OCI-LY7 (cell line): ENCODE results near the gene ELP1. TPM values are rescaled to one million over a fixed set of nuclear protein-coding genes. Genes with fewer than 3 reads are reported as not detected.
"Not testable (repeated sequence)": the region's sequence is repeated elsewhere in the genome, so short reads cannot be mapped to it uniquely, and the experiment has no call there.

Experiments used
- BruUV-seq: library from RNA; stranded (reverse); fragments of 400-500 nt; replicated peaks from 2 replicates; lab custom pipeline; 2021; lab: Mats Ljungman, UMichigan
- CTCF ChIA-PET: fragments of 300-600 bp; sonication (Branson Sonifier 250); formaldehyde crosslinking; loops from one replicate; lab custom pipeline; 2022; ENCODE audit warnings: antibody characterized with exemption; ENCODE audit not compliant: unreplicated experiment; lab: Charles Lee
- POLR2A ChIA-PET: fragments of 300-600 bp; sonication (Branson Sonifier 250); formaldehyde crosslinking; loops from one replicate; lab custom pipeline; 2022; ENCODE audit warnings: antibody characterized with exemption; lab: Charles Lee
- DNase-seq: peaks from one replicate; pipeline ENCODE4 v3.0.0-alpha.2; 2015; ENCODE audit warnings: low spot score
- H2AFZ ChIP-seq: fragments of 200-600 bp; sonication (generic), shearing (Covaris generic); 2 replicates; pipeline ENCODE4 v1.6.1; 2014; ENCODE audit warnings: mild to moderate bottlenecking, antibody characterized with exemption, low read length, moderate library complexity
- H3K27ac ChIP-seq: fragments of 200-600 bp; sonication (generic); 2 replicates; pipeline ENCODE4 v1.5.1; 2014; ENCODE audit warnings: mixed run types, low read depth, mild to moderate bottlenecking, moderate library complexity, low read length, inconsistent platforms; ENCODE audit not compliant: poor library complexity, severe bottlenecking
- H3K36me3 ChIP-seq: fragments of 200-600 bp; sonication (generic); 2 replicates; pipeline ENCODE4 v1.6.1; 2014; ENCODE audit warnings: mild to moderate bottlenecking, antibody characterized with exemption, low read length, moderate library complexity, mixed read lengths; ENCODE audit not compliant: insufficient read depth
- H3K4me1 ChIP-seq: fragments of 200-600 bp; sonication (generic); 2 replicates; pipeline ENCODE4 v1.5.1; 2014; ENCODE audit warnings: mild to moderate bottlenecking, low read length; ENCODE audit not compliant: insufficient read depth, poor library complexity, severe bottlenecking
- H3K4me2 ChIP-seq: fragments of 200-600 bp; sonication (generic); 2 replicates; pipeline ENCODE4 v1.6.1; 2014; ENCODE audit warnings: mild to moderate bottlenecking, low read length
- H3K4me3 ChIP-seq: fragments of 200-600 bp; sonication (generic); 2 replicates; pipeline ENCODE4 v1.5.1; 2014; ENCODE audit warnings: mild to moderate bottlenecking, low read depth, low read length; ENCODE audit not compliant: poor library complexity, severe bottlenecking
- H3K79me2 ChIP-seq: fragments of 200-600 bp; sonication (generic); 2 replicates; pipeline ENCODE4 v1.6.1; 2016; ENCODE audit warnings: low read depth, mild to moderate bottlenecking, low read length, moderate library complexity, mixed read lengths; ENCODE audit not compliant: insufficient read depth
- H3K9me2 ChIP-seq: fragments of 200-600 bp; sonication (generic); 2 replicates; pipeline ENCODE4 v1.6.1; 2016; ENCODE audit warnings: mild to moderate bottlenecking, low read length, mixed read lengths; ENCODE audit not compliant: insufficient read depth
- H3K9me3 ChIP-seq: fragments of 200-600 bp; sonication (generic); 2 replicates; pipeline ENCODE4 v1.6.1; 2014; ENCODE audit warnings: mild to moderate bottlenecking, mixed run types, low read length, mixed read lengths
- H4K20me1 ChIP-seq: fragments of 200-600 bp; sonication (generic); 2 replicates; pipeline ENCODE4 v1.6.1; 2014; ENCODE audit warnings: mild to moderate bottlenecking, antibody characterized with exemption, low read length, moderate library complexity, mixed read lengths; ENCODE audit not compliant: insufficient read depth
- CTCF ChIP-seq: fragments of 200-600 bp; sonication (generic); conservative IDR thresholded peaks from 2 replicates; pipeline ENCODE4 v1.5.1; 2014; ENCODE audit warnings: mild to moderate bottlenecking, antibody characterized with exemption, low read length, moderate library complexity, mixed read lengths
- EZH2phosphoT487 ChIP-seq: fragments of 200-600 bp; sonication (generic); IDR thresholded peaks from 2 replicates; pipeline ENCODE4 v1.6.1; 2018; ENCODE audit warnings: low read depth, borderline replicate concordance, mild to moderate bottlenecking, mixed run types, antibody characterized with exemption, low read length, moderate library complexity, mixed read lengths
- intact Hi-C: fragments of 100-400 bp; cut with micrococcal nuclease; formaldehyde crosslinking; loops from one replicate; pipeline ENCODE4 v1.10.0; 2022; ENCODE audit not compliant: unreplicated experiment
- total RNA-seq, 2 experiments: library from RNA; depleted of rRNA in 1 of 2; stranded (reverse); fragments of >200 nt in 1 of 2; shearing (Covaris generic) in 1 of 2; gene quantifications; 2 replicates each; pipeline ENCODE4 v1.2.3, GENCODE V29; 2014 to 2022

The ELP1 gene
- total RNA-seq, 2 experiments from 2014 or later: 33.3 to 42.0 TPM

- Histone ChIP-seq H3K79me2 (no peaks in the 10 kb centered on the region), H3K36me3 (peaks cover 40% of the 10 kb centered on the region), H3K4me1 (no peaks in the 10 kb centered on the region), H3K4me2 (no peak overlapping the region), H4K20me1 (no peaks in the 10 kb centered on the region), H2AFZ (no peak overlapping the region), H3K9me3 (no peaks in the 10 kb centered on the region), H3K4me3 (no peak overlapping the region), H3K27ac (no peak overlapping the region), H3K9me2 (no peaks in the 10 kb centered on the region)
- CTCF ChIA-PET: interaction anchor here (0.6 kb wide), 1 partner anchor 90 kb away, joined by 3 read pairs; no protein-coding TSS in a partner anchor
- intact Hi-C loops: no loop called here
- TF ChIP-seq CTCF (no peak), EZH2phosphoT487 (no peak)
- DNase-seq: no peak
- POLR2A ChIA-PET: no interaction called here
- no TSS peak for BruUV-seq
Observed at GRCh38 chr9:108972186-108972585, 38.3 kb upstream of the ELP1 start.

DNA sequence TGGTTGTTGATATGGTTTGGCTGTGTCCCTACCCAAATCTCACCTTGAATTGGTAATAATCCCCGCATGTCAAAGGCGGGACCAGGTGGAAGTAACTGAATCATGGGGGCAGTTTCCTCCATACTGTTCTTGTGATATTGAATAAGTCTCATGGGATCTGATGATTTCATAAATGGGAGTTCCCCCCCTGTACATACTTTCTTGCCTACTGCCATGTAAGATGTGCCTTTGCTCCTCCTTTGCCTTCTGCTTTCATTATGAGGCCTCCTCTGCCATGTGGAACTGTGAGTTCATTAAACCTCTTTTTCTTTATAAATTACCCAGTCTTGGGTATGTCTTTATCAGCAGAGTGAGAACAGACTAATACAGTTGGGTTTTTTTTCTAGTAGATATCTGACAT is 37.5 kb upstream of the ELP1 start:
- H3K9me3 ChIP-seq, H3K79me2 ChIP-seq, BruUV-seq, DNase-seq, CTCF ChIA-PET, H3K9me2 ChIP-seq, H3K27ac ChIP-seq, H3K4me3 ChIP-seq, H4K20me1 ChIP-seq, H3K4me1 ChIP-seq, H2AFZ ChIP-seq, H3K4me2 ChIP-seq, intact Hi-C loops: not testable (repeated sequence)
- H3K36me3 ChIP-seq: peaks cover 35% of the 10 kb centered on the region
- POLR2A ChIA-PET: interaction anchor here (0.7 to 0.9 kb wide), 2 partner anchors 13 to 1711 kb away, joined by 3 read pairs; no protein-coding TSS in a partner anchor

GRCh38 chr9:108967916-108968315 is 34.0 kb upstream of the ELP1 start:
- intact Hi-C loops: no loop called here
- POLR2A ChIA-PET: interaction anchor here (1.0 to 1.3 kb wide), 2 partner anchors 11 to 24 kb away, joined by 3 to 4 read pairs; no protein-coding TSS in a partner anchor

More at GRCh38 chr9:108967916-108968315, 34.0 kb upstream of the ELP1 start:
- H3K36me3 ChIP-seq: peaks cover 37% of the 10 kb centered on the region
- H2AFZ ChIP-seq: no peak overlapping the region
- no peak overlapping the region for H3K27ac ChIP-seq
- no TSS peak for BruUV-seq
- no peaks in the 10 kb centered on the region for H3K79me2 ChIP-seq
- H3K4me2 ChIP-seq: no peak overlapping the region
- H4K20me1 ChIP-seq: no peaks in the 10 kb centered on the region
- no peak for TF ChIP-seq CTCF
- TF ChIP-seq EZH2phosphoT487: no peak
- CTCF ChIA-PET: no interaction called here
- H3K4me1 ChIP-seq: no peaks in the 10 kb centered on the region
- no peak overlapping the region for H3K4me3 ChIP-seq
- no peaks in the 10 kb centered on the region for H3K9me2 ChIP-seq
- DNase-seq: no peak
- no peaks in the 10 kb centered on the region for H3K9me3 ChIP-seq
